ENCODE measurements around the gene ARHGAP26.

The ARHGAP26 gene

DNA sequence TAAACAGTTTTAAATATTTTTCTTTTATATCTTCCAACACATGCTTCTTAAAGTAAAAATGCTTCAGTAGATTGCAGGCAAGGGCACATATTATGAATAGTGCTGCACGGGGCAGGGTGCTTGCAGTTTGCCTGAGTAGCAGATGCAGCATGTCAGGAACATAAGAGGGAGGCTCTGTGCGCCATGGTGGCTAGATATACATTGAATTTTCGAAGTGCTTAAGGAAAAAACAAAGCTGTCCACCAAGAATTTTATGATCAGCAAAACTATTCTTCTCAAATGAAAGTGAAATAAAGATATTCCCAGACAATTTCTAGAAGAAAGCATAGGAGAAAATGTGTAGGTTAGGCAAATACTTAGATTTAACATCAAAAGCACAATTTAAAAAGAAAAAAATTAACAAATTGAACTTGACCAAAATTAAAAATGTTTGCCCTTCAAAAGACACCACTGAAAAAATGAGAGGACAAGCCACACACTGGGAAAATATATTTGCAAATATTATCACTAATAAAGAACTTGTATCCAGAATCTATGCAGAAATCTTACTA, 420.2 kb downstream of the ARHGAP26 start:
- no peaks in the 10 kb centered on the region for H3K79me2 ChIP-seq (ENCODE audit: insufficient read depth, low read length)
- H3K9ac ChIP-seq (ENCODE audit: low read length), result no peak overlapping the region
- TF ChIP-seq EZH2 (IDR thresholded peaks at IDR 0.05; ENCODE audit: borderline replicate concordance, low read length), result no peak
- TF ChIP-seq, protein P1, sequence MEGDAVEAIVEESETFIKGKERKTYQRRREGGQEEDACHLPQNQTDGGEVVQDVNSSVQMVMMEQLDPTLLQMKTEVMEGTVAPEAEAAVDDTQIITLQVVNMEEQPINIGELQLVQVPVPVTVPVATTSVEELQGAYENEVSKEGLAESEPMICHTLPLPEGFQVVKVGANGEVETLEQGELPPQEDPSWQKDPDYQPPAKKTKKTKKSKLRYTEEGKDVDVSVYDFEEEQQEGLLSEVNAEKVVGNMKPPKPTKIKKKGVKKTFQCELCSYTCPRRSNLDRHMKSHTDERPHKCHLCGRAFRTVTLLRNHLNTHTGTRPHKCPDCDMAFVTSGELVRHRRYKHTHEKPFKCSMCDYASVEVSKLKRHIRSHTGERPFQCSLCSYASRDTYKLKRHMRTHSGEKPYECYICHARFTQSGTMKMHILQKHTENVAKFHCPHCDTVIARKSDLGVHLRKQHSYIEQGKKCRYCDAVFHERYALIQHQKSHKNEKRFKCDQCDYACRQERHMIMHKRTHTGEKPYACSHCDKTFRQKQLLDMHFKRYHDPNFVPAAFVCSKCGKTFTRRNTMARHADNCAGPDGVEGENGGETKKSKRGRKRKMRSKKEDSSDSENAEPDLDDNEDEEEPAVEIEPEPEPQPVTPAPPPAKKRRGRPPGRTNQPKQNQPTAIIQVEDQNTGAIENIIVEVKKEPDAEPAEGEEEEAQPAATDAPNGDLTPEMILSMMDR (IDR thresholded peaks at IDR 0.05; ENCODE audit: low read length), result no peak

DNA sequence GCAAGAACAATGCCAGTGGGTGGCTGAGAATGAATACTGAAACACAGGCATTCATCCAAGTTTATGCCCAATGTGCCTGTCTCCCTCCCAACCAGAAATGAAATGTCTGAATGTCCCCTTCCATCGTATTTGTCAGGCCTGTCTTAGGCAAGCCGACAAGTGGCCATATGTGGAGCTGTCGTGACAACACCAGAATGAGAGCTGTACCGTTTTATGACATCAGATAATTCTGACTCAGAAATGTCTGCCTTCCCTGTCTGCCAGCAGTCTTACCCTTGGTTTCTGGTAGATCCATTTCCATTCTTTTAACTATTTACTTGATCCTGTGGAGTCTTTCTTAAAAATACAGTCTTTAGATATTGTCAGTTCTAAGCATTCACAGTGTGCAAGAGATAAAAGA, 421.5 kb downstream of the ARHGAP26 start:
- no peak overlapping the region for H3K9ac ChIP-seq (ENCODE audit: low read length)
- no peaks in the 10 kb centered on the region for H3K9me3 ChIP-seq (ENCODE audit: low read length)
- TF ChIP-seq, protein P1 (IDR thresholded peaks at IDR 0.05; ENCODE audit: low read length), result no peak
- TF ChIP-seq EZH2 (IDR thresholded peaks at IDR 0.05; ENCODE audit: borderline replicate concordance, low read length), result no peak
- H2AFZ ChIP-seq (ENCODE audit: low read length), result no peak overlapping the region
- H3K27me3 ChIP-seq (ENCODE audit: insufficient read depth, low read length), result no peaks in the 10 kb centered on the region
- no peaks in the 10 kb centered on the region for H3K79me2 ChIP-seq (ENCODE audit: insufficient read depth, low read length)
- H3K36me3 ChIP-seq (ENCODE audit: insufficient read depth, low read length), result no peaks in the 10 kb centered on the region
- no peak overlapping the region for H3K4me3 ChIP-seq (ENCODE audit: low read depth, low read length, poor library complexity, severe bottlenecking)
- H3K27ac ChIP-seq (ENCODE audit: low read depth, low read length, poor library complexity, severe bottlenecking), result no peak overlapping the region
- no peak overlapping the region for H3K4me2 ChIP-seq (ENCODE audit: low read length)
- no peaks in the 10 kb centered on the region for H3K9me2 ChIP-seq (ENCODE audit: low read depth, low read length)
- no peaks in the 10 kb centered on the region for H4K20me1 ChIP-seq (ENCODE audit: insufficient read depth, low read length)
- no peaks in the 10 kb centered on the region for H3F3A ChIP-seq (ENCODE audit: insufficient read depth, low read length)
- peaks cover 2% of the 10 kb centered on the region for H3K4me1 ChIP-seq (ENCODE audit: insufficient read depth, low read length, severe bottlenecking)

More for the DNA sequence above, 420.2 kb downstream of the ARHGAP26 start:
- no peak overlapping the region for H3K27ac ChIP-seq (ENCODE audit: low read depth, low read length, poor library complexity, severe bottlenecking)
- no peaks in the 10 kb centered on the region for H3F3A ChIP-seq (ENCODE audit: insufficient read depth, low read length)
- no peak overlapping the region for H3K4me2 ChIP-seq (ENCODE audit: low read length)
- H4K20me1 ChIP-seq (ENCODE audit: insufficient read depth, low read length), result no peaks in the 10 kb centered on the region
- H3K9me3 ChIP-seq (ENCODE audit: low read length), result no peaks in the 10 kb centered on the region
- H3K4me1 ChIP-seq (ENCODE audit: insufficient read depth, low read length, severe bottlenecking), result peaks cover 7% of the 10 kb centered on the region
- no peaks in the 10 kb centered on the region for H3K9me2 ChIP-seq (ENCODE audit: low read depth, low read length)
- H3K4me3 ChIP-seq (ENCODE audit: low read depth, low read length, poor library complexity, severe bottlenecking), result no peak overlapping the region
- no peaks in the 10 kb centered on the region for H3K27me3 ChIP-seq (ENCODE audit: insufficient read depth, low read length)
- H3K36me3 ChIP-seq (ENCODE audit: insufficient read depth, low read length), result no peaks in the 10 kb centered on the region
- no peak overlapping the region for H2AFZ ChIP-seq (ENCODE audit: low read length)

DNA sequence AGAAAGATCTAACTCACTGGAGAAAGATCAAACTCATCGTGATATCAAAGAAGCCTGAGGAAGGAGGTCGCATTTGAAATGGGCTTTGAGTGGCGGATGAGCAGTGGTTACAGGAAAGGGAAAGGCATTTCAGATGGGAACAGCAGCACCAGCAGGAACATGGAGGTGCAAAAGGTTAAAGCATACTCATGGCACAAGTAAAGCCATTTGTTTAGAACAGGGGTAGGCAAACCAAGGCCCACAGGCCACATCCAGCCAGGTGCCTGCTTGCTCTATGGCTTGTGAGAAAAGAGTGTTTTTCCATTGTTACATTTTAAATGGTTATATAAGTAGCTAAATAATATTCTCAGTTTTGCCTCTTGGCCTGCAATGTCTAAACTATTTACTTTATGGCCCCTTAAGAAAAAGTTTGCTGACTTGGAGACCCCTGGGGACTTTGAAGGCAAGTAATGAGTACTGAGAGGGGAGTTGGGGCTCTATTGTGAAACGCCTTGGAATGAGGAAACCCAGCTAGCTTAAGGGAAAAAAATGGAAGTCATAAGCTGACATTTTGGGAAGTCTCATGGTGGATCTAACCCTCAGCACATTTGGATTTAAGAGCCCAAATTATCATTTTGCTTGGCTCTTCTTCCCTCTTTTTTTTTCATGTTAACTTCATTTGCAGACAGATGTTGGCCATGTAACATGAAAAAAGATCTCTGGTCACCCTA, 422.2 kb downstream of the ARHGAP26 start:
- Histone ChIP-seq H3K27me3 (ENCODE audit: insufficient read depth, low read length) (no peaks in the 10 kb centered on the region), H3K79me2 (ENCODE audit: insufficient read depth, low read length) (no peaks in the 10 kb centered on the region), H2AFZ (ENCODE audit: low read length) (no peak overlapping the region), H3K9me2 (ENCODE audit: low read depth, low read length) (no peaks in the 10 kb centered on the region), H4K20me1 (ENCODE audit: insufficient read depth, low read length) (no peaks in the 10 kb centered on the region), H3K9me3 (ENCODE audit: low read length) (no peaks in the 10 kb centered on the region), H3K27ac (ENCODE audit: low read depth, low read length, poor library complexity, severe bottlenecking) (no peak overlapping the region), H3K9ac (ENCODE audit: low read length) (no peak overlapping the region), H3K4me1 (ENCODE audit: insufficient read depth, low read length, severe bottlenecking) (no peaks in the 10 kb centered on the region), H3K36me3 (ENCODE audit: insufficient read depth, low read length) (no peaks in the 10 kb centered on the region), H3K4me2 (ENCODE audit: low read length) (no peak overlapping the region), H3K4me3 (ENCODE audit: low read depth, low read length, poor library complexity, severe bottlenecking) (no peak overlapping the region), H3F3A (ENCODE audit: insufficient read depth, low read length) (no peaks in the 10 kb centered on the region)
- no peak for TF ChIP-seq EZH2 (IDR thresholded peaks at IDR 0.05; ENCODE audit: borderline replicate concordance, low read length)
- TF ChIP-seq, protein P1 (IDR thresholded peaks at IDR 0.05; ENCODE audit: low read length), result no peak
